Sigmoid colon (tissue), 4 donors: ENCODE measurements around the gene SARM1.

Source experiments
- CTCF ChIP-seq, 4 experiments: fragments of 450-650 bp in 3 of 4; fragments of 200-600 bp in 1 of 4; IDR thresholded peaks; one replicate each; pipeline ENCODE4 v1.5.1; 2016 to 2019; ENCODE audit warnings: antibody characterized with exemption in 4 of 4, mild to moderate bottlenecking in 3 of 4, moderate library complexity in 2 of 4
- EP300 ChIP-seq, 4 donors: sonication (generic); formaldehyde crosslinking; IDR thresholded peaks; one replicate each; pipeline ENCODE4 v1.6.1; 2017; ENCODE audit warnings: antibody characterized with exemption in 4 of 4
- POLR2A ChIP-seq, 2 donors: fragments of 450-650 bp; IDR thresholded peaks; one replicate each; pipeline ENCODE4 v1.6.1; 2016; ENCODE audit warnings: antibody characterized with exemption in 2 of 2, mild to moderate bottlenecking in 2 of 2, moderate library complexity in 2 of 2
- POLR2AphosphoS5 ChIP-seq, 4 donors: sonication (generic); formaldehyde crosslinking; IDR thresholded peaks; one replicate each; pipeline ENCODE4 v1.6.1; 2017; ENCODE audit warnings: antibody characterized with exemption in 4 of 4

GRCh38 chr17:28390141-28390540 lies 18.6 kb downstream of the SARM1 start:
- TF ChIP-seq CTCF (IDR thresholded peaks at IDR 0.05) (no peak), POLR2A (IDR thresholded peaks at IDR 0.05) (no peak), EP300 (IDR thresholded peaks at IDR 0.05) (no peak), POLR2AphosphoS5 (IDR thresholded peaks at IDR 0.05) (no peak)
